C4-2B (cell line): ENCODE results near the gene GPR32.

Experiments
- H3K27ac ChIP-seq: fragments of 450-650 bp; 2 replicates; pipeline ENCODE4 v1.5.1; 2017
- CTCF ChIP-seq: fragments of 450-650 bp; conservative IDR thresholded peaks from 2 replicates; pipeline ENCODE4 v1.5.1; 2017; ENCODE audit warnings: mild to moderate bottlenecking
- ZFX ChIP-seq: fragments of 450-650 bp; IDR thresholded peaks from 2 replicates; pipeline ENCODE4 v1.6.1; 2017

The GPR32 gene

DNA sequence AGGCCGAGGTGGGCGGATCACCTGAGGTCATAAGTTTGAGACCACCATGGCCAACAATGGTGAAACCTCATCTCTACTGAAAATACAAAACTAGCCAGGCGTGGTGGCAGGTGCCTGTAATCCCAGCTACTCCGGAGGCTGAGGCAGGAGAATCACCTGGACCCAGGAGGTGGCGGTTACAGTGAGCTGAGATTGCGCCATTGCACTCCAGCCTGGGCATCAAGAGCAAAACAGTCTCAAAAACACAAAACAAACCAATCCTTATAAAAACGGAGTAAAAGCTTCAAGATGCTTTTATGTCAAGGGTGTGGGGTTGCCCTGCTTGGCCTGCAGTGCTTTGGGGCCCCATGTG lies 27.1 kb downstream of the GPR32 start:
- H3K27ac ChIP-seq: peak overlapping the region; percentile 61
- TF ChIP-seq CTCF: no peak
- TF ChIP-seq ZFX: no peak

GRCh38 chr19:50797781-50798658 lies 27.8 kb downstream of the GPR32 start:
- peak overlapping the region; percentile 61 for H3K27ac ChIP-seq
- TF ChIP-seq CTCF (no peak), ZFX (no peak)

DNA sequence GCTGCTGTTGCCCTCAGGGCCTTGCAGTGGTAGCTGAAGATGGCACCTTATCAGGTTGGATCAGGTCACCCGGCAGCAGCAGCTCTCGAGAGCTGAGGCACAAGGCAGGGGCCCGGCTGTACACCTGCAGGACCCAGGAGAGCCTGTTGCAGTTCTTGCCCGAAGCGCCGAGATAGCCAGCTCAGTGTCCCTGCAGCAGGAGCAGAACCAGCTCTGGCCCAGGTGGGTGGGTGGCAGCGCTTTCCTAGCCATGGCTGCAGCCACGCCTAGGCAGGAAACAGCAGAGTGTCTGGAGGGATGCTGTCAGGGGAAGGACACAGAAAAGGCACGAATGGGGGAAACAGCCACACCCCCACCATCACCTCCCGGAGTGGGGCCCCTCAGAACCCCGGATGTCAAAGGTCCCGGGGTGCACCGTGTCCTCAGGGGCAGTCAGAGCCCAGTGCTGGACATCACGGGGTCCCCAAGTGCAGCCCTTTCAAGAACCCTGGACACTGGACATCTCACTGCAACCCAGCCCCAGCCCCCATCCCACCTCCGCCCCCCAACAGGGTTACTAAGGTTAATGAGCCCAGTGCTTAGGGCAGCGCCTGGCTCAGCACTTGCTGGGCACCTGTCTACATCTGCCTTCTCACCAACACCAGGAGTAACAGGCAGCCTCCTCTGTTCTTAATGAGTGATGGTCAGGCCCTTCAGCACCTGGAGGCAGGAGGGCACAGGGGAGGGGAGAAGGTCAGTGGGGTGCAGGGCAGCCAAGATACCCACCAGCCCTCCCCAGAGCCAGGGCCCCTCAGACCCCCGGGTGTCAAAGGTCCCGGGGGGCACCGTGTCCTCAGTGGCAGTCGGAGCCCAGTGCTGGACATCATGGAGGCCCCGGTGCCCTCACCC lies 28.6 kb downstream of the GPR32 start:
- TF ChIP-seq ZFX (no peak), CTCF (no peak)
- peak overlapping the region; percentile 61 for H3K27ac ChIP-seq

GRCh38 chr19:50799547-50799851 lies 29.2 kb downstream of the GPR32 start:
- TF ChIP-seq CTCF (no peak), ZFX (no peak)

DNA sequence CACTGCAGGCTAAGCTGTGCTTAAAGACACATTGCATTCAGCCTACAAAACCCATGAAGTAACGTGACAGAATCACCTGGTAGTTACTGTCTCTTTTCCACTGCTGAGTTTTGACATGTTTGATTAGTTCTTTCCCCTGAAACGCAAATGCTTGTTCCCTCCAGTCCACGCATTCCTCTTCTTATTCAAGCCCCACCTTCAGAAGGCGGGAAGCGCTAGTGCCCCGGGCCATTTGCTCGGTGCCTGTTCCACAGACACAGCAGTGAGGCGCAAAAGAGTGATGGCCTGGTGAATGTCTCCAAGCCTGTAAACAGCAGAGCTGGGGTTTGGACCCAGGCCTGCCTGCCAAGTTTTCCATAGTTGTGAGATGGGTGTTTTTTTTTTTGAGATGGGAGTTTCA lies 30.8 kb downstream of the GPR32 start:
- peak overlapping the region; percentile 99 for H3K27ac ChIP-seq
- TF ChIP-seq CTCF: no peak
- TF ChIP-seq ZFX: no peak

More at GRCh38 chr19:50799547-50799851, 29.2 kb downstream of the GPR32 start:
- peak overlapping the region; percentile 61 for H3K27ac ChIP-seq

DNA sequence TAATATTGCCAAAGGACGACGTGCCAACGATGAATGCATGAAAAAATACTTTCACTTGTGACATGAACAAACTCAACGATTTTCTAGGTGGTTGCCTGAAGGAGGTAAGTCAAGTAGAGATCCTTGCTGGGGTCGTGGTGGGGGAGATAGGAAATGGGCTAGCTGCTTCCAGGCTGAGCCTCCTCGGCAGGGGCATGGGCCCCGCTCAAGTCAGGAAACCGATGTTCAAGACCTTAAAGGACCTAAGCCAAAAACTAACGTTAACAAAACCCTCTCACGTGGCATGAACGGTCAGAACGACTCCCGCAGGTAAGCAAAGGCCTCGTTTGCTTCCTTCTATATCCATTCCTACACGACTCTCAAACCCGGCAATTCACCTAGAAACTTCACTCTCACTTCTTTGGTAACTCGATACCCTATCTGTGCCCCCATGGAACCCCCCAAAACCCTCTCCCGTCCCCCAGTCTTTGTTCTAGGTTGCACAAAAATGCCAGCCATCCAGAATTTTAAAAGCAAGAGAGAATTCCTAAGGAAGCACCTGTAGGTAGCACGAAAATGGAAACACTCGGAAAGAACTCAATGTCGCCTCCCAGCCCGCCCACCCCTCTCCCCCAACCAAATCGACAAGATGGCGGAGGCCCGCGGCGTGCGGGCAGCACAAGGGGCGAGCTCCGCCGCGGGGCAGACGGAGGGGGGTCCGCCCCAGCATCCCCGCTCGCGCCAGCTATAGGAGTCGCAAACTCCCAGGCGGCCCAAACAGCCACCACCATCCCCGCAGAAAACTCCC lies 33.6 kb downstream of the GPR32 start:
- peak overlapping the region; percentile 99 for H3K27ac ChIP-seq
- TF ChIP-seq CTCF (no peak), ZFX (no peak)
